K562 (cell line): ENCODE results near the gene GRIA1. TPM values are rescaled to one million over a fixed set of nuclear protein-coding genes. Genes with fewer than 3 reads are reported as not detected.

Source experiments
- ATAC-seq: fragments of 200-7000 bp; cut with Tn5 transposase; 3 replicates; pipeline ENCODE4 v1.9.1; 2020; ENCODE audit warnings: moderate library complexity
- BruUV-seq: library from RNA; stranded (reverse); fragments of 400-500 nt; replicated peaks from 2 replicates; lab custom pipeline; 2021; lab: Mats Ljungman, UMichigan
- CTCF ChIA-PET: fragments of 300-600 bp; formaldehyde crosslinking; extraction: SDS; loops from one replicate; lab custom pipeline; 2021; ENCODE audit warnings: low intra/inter-chr PET ratio; lab: Yijun Ruan, JAX
- POLR2A ChIA-PET: fragments of 300-600, 350-650 bp; sonication (Branson Sonifier 250); formaldehyde crosslinking; extraction: SDS; loops from one replicate; lab custom pipeline; 2021; ENCODE audit warnings: antibody characterized with exemption, inconsistent platforms; lab: Yijun Ruan, JAX
- DNase-seq, 4 experiments: peaks; one replicate each; pipeline versions ENCODE4 v3.0.0 to v3.0.0-alpha.2; 2011 to 2018; ENCODE audit warnings: low spot score in 3 of 4, mixed read lengths in 3 of 4; ENCODE audit errors: extremely low read depth in 1 of 4
- FAIRE-seq: peaks from 2 replicates; lab custom pipeline; 2011; peaks lifted over from hg19 to GRCh38; lab: Jason Lieb, UNC
- H2AFZ ChIP-seq: 2 replicates; pipeline ENCODE4 v1.6.0; 2011; ENCODE audit warnings: low read depth, low read length, control low read depth, inconsistent platforms
- H3K27ac ChIP-seq: fragments of 200-600 bp; 3 replicates; pipeline ENCODE4 v1.8.0; 2011; ENCODE audit warnings: low read depth, mild to moderate bottlenecking, control low read depth, inconsistent platforms, low read length, moderate library complexity, mixed read lengths; ENCODE audit errors: extremely low read depth
- H3K27me3 ChIP-seq, 2 experiments: fragments of 300-600 bp in 1 of 2; 2 replicates in 1 of 2; 3 replicates in 1 of 2; pipeline versions ENCODE4 v1.6.0 to v1.8.0; 2011; ENCODE audit warnings: inconsistent platforms in 2 of 2, low read length in 2 of 2, mild to moderate bottlenecking in 1 of 2, mixed read lengths in 1 of 2, moderate library complexity in 1 of 2; ENCODE audit not compliant: control insufficient read depth in 2 of 2, insufficient read depth in 2 of 2
- H3K36me3 ChIP-seq: fragments of 300-600 bp; 3 replicates; pipeline ENCODE4 v1.8.0; 2011; ENCODE audit warnings: mild to moderate bottlenecking, low read length, inconsistent platforms; ENCODE audit not compliant: control insufficient read depth, insufficient read depth
- H3K4me1 ChIP-seq, 2 experiments: fragments of 200-600 bp in 1 of 2; replicated peaks in 1 of 2; 2 replicates in 1 of 2; 3 replicates in 1 of 2; pipeline versions ENCODE4 v1.5.1 to v1.8.0; 2011; ENCODE audit warnings: inconsistent platforms in 2 of 2, low read length in 2 of 2, mild to moderate bottlenecking in 1 of 2, mixed read lengths in 1 of 2, moderate library complexity in 1 of 2; ENCODE audit not compliant: control insufficient read depth in 2 of 2, insufficient read depth in 2 of 2
- H3K4me2 ChIP-seq: 2 replicates; pipeline ENCODE4 v1.6.1; 2011; ENCODE audit warnings: low read length, control low read depth, inconsistent platforms, mixed read lengths; ENCODE audit not compliant: insufficient read depth
- H3K4me3 ChIP-seq: fragments of 200-600 bp; sonication (generic), shearing (Covaris generic); 2 replicates; pipeline ENCODE4 v1.5.1; 2016; ENCODE audit warnings: control low read depth, inconsistent platforms
- H3K79me2 ChIP-seq: fragments of 200-600 bp; 3 replicates; pipeline ENCODE4 v1.8.0; 2011; ENCODE audit warnings: low read length, inconsistent platforms; ENCODE audit not compliant: control insufficient read depth, insufficient read depth
- H3K9ac ChIP-seq, 2 experiments: 2 replicates each; pipeline versions ENCODE4 v1.6.0 to v1.6.1; 2011; ENCODE audit warnings: low read depth in 2 of 2, low read length in 2 of 2, control low read depth in 1 of 2, inconsistent platforms in 1 of 2, mild to moderate bottlenecking in 1 of 2, mixed read lengths in 1 of 2; ENCODE audit not compliant: insufficient read depth in 1 of 2
- H3K9me1 ChIP-seq: one replicate; pipeline ENCODE4 v1.6.0; 2011; ENCODE audit warnings: inconsistent platforms, mild to moderate bottlenecking, low read length, moderate library complexity; ENCODE audit not compliant: control insufficient read depth, insufficient read depth
- H3K9me3 ChIP-seq: replicated peaks from 2 replicates; pipeline ENCODE4 v1.5.1; 2011; ENCODE audit warnings: low read depth, low read length, inconsistent platforms; ENCODE audit not compliant: control insufficient read depth, insufficient read depth
- H4K20me1 ChIP-seq: replicated peaks from 2 replicates; pipeline ENCODE4 v1.6.1; 2011; ENCODE audit warnings: low read length, inconsistent platforms, mixed read lengths; ENCODE audit not compliant: control insufficient read depth, insufficient read depth
- CBX2 ChIP-seq: fragments of 200-600 bp; sonication (generic); IDR thresholded peaks from one replicate; pipeline ENCODE4 v1.6.1; 2012; ENCODE audit warnings: mild to moderate bottlenecking, low read length, inconsistent platforms; ENCODE audit not compliant: insufficient read depth, poor library complexity, severe bottlenecking
- LCOR ChIP-seq: sonication (generic); formaldehyde crosslinking; IDR thresholded peaks from 2 replicates; pipeline ENCODE4 v1.8.0; 2022; ENCODE audit warnings: mild to moderate bottlenecking, missing genetic modification reagents
- RFX1 ChIP-seq: fragments of 450-650 bp; IDR thresholded peaks from 2 replicates; pipeline ENCODE4 v1.6.1; 2016; ENCODE audit warnings: mild to moderate bottlenecking, moderate library complexity
- TCF7 ChIP-seq: sonication (generic); IDR thresholded peaks from 2 replicates; pipeline ENCODE4 v1.6.1; 2016; ENCODE audit warnings: antibody characterized with exemption, borderline replicate concordance
- TSC22D4 ChIP-seq: fragments of 450-650 bp; IDR thresholded peaks from 2 replicates; pipeline ENCODE4 v1.6.1; 2016; ENCODE audit warnings: missing genetic modification characterization, missing biosample characterization, control low read depth
- ZNF224 ChIP-seq: sonication (generic); formaldehyde crosslinking; IDR thresholded peaks from 2 replicates; pipeline ENCODE4 v1.8.0; 2022; ENCODE audit warnings: mild to moderate bottlenecking, missing genetic modification reagents
- ZNF551 ChIP-seq: fragments of 250-450 bp; sonication (Bioruptor Pico); IDR thresholded peaks from 2 replicates; pipeline ENCODE4 v1.5.0; 2021; ENCODE audit warnings: mild to moderate bottlenecking, moderate library complexity
- WGBS: fragments of 100-300 bp; shearing (Covaris generic); methylation state at CpG from one replicate; pipeline ENCODE4 v1.1.6; 2016; ENCODE audit warnings: low coverage, mixed read lengths; ENCODE audit not compliant: insufficient coverage; ENCODE audit errors: missing lambda C conversion rate; 5-methylcytosine and 5-hydroxymethylcytosine counted together
- in situ Hi-C: fragments of 300-500 bp; cut with MboI; formaldehyde crosslinking; loops from 4 replicates; pipeline ENCODE4 v1.15.0; 2018; ENCODE audit warnings: inconsistent platforms, mixed read lengths
- intact Hi-C: fragments of 100-400 bp; cut with micrococcal nuclease; formaldehyde crosslinking; loops from 2 replicates; pipeline ENCODE4 v1.14.2; 2022
- polyA plus RNA-seq, 8 experiments: library from polyadenylated mRNA; depleted of rRNA in 4 of 8; stranded (reverse) in 5 of 8; unstranded in 3 of 8; fragments of >200 nt; fragmentation: Nextera tagmentation in 2 of 8; fragmentation: Illumina TruSeq in 1 of 8; extraction: Ambion mirVana in 2 of 8; extraction: Trizol in 1 of 8; gene quantifications; 2 replicates each; pipeline versions ENCODE4 v1.2.1 to v1.2.3, GENCODE V29; 2011 to 2014; ENCODE audit warnings: inconsistent platforms in 1 of 8, missing spikeins in 1 of 8
- total RNA-seq, 7 experiments: library from RNA; depleted of rRNA in 6 of 7; stranded (reverse); fragments of >200 nt in 6 of 7; fragmentation: Illumina TruSeq in 2 of 7; extraction: Trizol in 2 of 7; gene quantifications; 2 replicates each; pipeline versions ENCODE4 v1.2.1 to v1.2.3, GENCODE V29; 2011 to 2021; ENCODE audit warnings: low replicate concordance in 1 of 7
- TF ChIP-seq, protein P1 (sequence below): fragments of 250-450 bp; sonication (Bioruptor Pico); IDR thresholded peaks from 2 replicates; pipeline ENCODE4 v1.8.0; 2022; ENCODE audit warnings: moderate library complexity, mild to moderate bottlenecking, inconsistent platforms
- TF ChIP-seq, protein P2 (sequence below): fragments of 250-450 bp; sonication (Bioruptor Pico); IDR thresholded peaks from 2 replicates; pipeline ENCODE4 v1.5.1; 2021; ENCODE audit warnings: mild to moderate bottlenecking

The GRIA1 gene
- total and polyA plus RNA-seq, 9 of the 15 experiments (the other 6 are each of a cell fraction or from before 2014, with no cell fraction given): not detected

DNA sequence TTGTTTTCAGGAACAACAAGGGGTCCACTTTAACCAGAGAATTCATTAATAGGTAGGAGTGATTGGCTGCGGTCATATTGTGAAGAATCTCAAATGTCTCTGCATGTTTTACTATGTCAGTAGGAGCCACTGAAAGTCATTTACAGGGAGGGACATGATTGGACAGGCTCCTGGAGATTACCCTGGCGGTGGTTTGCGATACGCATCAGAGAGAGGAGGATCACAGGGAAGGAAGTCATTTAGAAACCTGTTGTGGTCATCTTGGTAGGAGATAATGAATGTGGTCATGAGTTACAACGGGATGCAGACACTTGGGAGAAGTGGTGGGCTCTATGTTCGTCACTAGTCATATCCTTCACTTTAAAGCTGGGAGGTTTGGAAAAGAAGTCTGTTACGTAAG is 285.5 kb downstream of the GRIA1 start (continued):
- TF ChIP-seq, protein P1, sequence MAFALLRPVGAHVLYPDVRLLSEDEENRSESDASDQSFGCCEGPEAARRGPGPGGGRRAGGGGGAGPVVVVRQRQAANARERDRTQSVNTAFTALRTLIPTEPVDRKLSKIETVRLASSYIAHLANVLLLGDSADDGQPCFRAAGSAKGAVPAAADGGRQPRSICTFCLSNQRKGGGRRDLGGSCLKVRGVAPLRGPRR (CRISPR knock-in tag): no peak
- TF ChIP-seq CBX2 (no peak), LCOR (CRISPR knock-in tag) (no peak), ZNF224 (CRISPR knock-in tag) (no peak), TCF7 (0 out of 2 replicates have a peak, but pooled peaks have one; percentile 29), ZNF551 (CRISPR knock-in tag) (no peak)
- TF ChIP-seq, protein P2, sequence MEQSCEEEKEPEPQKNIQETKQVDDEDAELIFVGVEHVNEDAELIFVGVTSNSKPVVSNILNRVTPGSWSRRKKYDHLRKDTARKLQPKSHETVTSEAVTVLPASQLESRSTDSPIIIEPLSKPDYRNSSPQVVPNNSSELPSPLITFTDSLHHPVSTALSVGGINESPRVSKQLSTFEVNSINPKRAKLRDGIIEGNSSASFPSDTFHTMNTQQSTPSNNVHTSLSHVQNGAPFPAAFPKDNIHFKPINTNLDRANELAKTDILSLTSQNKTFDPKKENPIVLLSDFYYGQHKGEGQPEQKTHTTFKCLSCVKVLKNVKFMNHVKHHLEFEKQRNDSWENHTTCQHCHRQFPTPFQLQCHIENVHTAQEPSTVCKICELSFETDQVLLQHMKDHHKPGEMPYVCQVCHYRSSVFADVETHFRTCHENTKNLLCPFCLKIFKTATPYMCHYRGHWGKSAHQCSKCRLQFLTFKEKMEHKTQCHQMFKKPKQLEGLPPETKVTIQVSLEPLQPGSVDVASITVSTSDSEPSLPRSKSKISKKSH: no peak

DNA sequence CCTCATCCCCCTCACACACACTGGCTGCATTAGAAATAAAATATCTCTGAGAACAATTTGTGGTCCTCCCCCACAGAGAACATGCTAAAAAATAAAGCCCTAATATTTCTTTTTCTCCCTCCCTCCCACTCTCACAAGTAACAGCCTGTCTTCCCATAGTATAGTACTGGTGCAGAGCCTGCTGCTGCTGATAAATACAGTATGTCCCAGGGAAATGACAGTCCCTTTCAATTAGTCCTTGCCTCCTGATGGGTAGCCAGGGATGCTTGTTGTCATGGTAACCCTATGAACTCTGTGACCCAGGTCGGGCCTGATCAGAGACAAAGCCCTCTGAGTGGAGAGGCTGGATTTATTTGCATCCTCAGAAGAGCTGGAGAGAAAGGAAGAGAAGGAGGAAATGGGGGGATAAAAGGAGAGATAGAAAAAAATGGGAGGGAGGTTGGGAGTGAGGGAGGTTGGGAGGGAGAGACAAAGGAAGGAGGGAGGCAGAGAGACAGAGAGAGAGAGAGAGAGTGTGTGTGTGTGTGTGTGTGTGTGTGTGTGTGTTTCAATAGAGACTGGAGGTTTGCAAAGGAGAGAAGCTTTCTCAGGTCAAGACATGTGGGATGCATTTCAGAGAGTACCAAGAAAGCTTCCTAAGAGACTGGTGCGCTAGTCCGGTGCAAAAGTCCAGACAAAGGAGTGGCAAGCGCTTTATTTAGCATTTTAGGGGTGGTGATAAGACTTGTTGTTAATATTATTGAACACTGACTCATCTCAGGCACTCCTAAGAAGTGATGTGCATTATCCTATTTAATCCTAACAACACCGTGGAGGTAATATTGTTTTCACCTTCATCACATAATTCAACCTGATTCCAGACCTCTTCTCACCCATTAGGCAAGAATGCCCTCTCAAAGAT is 287.5 kb downstream of the GRIA1 start:
- Histone ChIP-seq H3K27me3 (no peaks in the 10 kb centered on the region; a peak in 2 of 5 replicates), H3K4me1 (no peaks in the 10 kb centered on the region), H3K4me2 (no peak overlapping the region), H3K9me1 (no peaks in the 10 kb centered on the region), H3K27ac (no peak overlapping the region), H4K20me1 (no peaks in the 10 kb centered on the region), H3K9ac (no peak overlapping the region), H3K9me3 (no peaks in the 10 kb centered on the region), H2AFZ (no peak overlapping the region), H3K79me2 (no peaks in the 10 kb centered on the region), H3K4me3 (no peak overlapping the region), H3K36me3 (no peaks in the 10 kb centered on the region)
- ChIA-PET CTCF (no interaction called here), POLR2A (no interaction called here)
- TF ChIP-seq TSC22D4 (no peak), RFX1 (peak; percentile 84)
- in situ Hi-C loops (no loop called here), intact Hi-C loops (no loop called here)
- FAIRE-seq: no peak
- BruUV-seq: no TSS peak
- WGBS: 0% methylated on average over 5 of the region's 5 CpGs
- no peak for ATAC-seq
- DNase-seq: no peak
